SU-DHL-6 (cell line): ENCODE data around the gene INVS.

Experiments used
- H2AFZ ChIP-seq: fragments of 200-600 bp; sonication (generic); 2 replicates; pipeline ENCODE4 v1.6.1; 2014; ENCODE audit warnings: low read depth, mild to moderate bottlenecking, moderate library complexity, mixed read lengths, antibody characterized with exemption, low read length; ENCODE audit not compliant: severe bottlenecking
- H3F3A ChIP-seq: fragments of 200-600 bp; shearing (Covaris generic); 2 replicates; pipeline ENCODE4 v1.6.0; 2016; ENCODE audit warnings: antibody characterized with exemption, mild to moderate bottlenecking; ENCODE audit not compliant: insufficient read depth
- H3K27ac ChIP-seq: fragments of 200-600 bp; sonication (generic); 2 replicates; pipeline ENCODE4 v1.5.1; 2016; ENCODE audit warnings: low read depth, mild to moderate bottlenecking, low read length, moderate library complexity, mixed read lengths
- H3K27me3 ChIP-seq: fragments of 200-600 bp; sonication (generic), shearing (Covaris generic); 2 replicates; pipeline ENCODE4 v1.6.0; 2014; ENCODE audit warnings: mild to moderate bottlenecking, low read length
- H3K36me3 ChIP-seq: fragments of 200-600 bp; sonication (generic); 2 replicates; pipeline ENCODE4 v1.6.1; 2014; ENCODE audit warnings: mild to moderate bottlenecking, low read length, mixed read lengths
- H3K4me2 ChIP-seq: fragments of 300-600, 200-600 bp; shearing (Covaris generic), sonication (generic); 2 replicates; pipeline ENCODE4 v1.6.0; 2014; ENCODE audit warnings: low read length, low read depth, mild to moderate bottlenecking; ENCODE audit not compliant: poor library complexity, severe bottlenecking
- H3K4me3 ChIP-seq: fragments of 200-600 bp; sonication (generic); 2 replicates; pipeline ENCODE4 v1.5.1; 2014; ENCODE audit warnings: antibody characterized with exemption, low read length, mild to moderate bottlenecking, mixed read lengths; ENCODE audit not compliant: insufficient read depth, poor library complexity, severe bottlenecking
- H3K79me2 ChIP-seq: fragments of 200-600 bp; sonication (generic); 2 replicates; pipeline ENCODE4 v1.6.1; 2014; ENCODE audit warnings: mild to moderate bottlenecking, low read length, moderate library complexity; ENCODE audit not compliant: insufficient read depth
- H3K9ac ChIP-seq: fragments of 200-600 bp; sonication (generic); 2 replicates; pipeline ENCODE4 v1.7.0; 2014; ENCODE audit warnings: mild to moderate bottlenecking, low read length
- H3K9me2 ChIP-seq: fragments of 200-600 bp; sonication (generic); replicated peaks from 2 replicates; pipeline ENCODE4 v1.6.1; 2014; ENCODE audit warnings: low read length; ENCODE audit not compliant: insufficient read depth
- H3K9me3 ChIP-seq: fragments of 200-600 bp; sonication (generic); 2 replicates; pipeline ENCODE4 v1.6.1; 2014; ENCODE audit warnings: low read length, mixed read lengths; ENCODE audit not compliant: insufficient read depth
- H4K20me1 ChIP-seq: fragments of 200-600 bp; sonication (generic); 2 replicates; pipeline ENCODE4 v1.6.1; 2014; ENCODE audit warnings: low read depth, mild to moderate bottlenecking, antibody characterized with exemption, low read length, moderate library complexity, mixed read lengths
- CTCF ChIP-seq: fragments of 200-600 bp; sonication (generic); IDR thresholded peaks from one replicate; pipeline ENCODE4 v1.5.1; 2017; ENCODE audit warnings: antibody characterized with exemption, mild to moderate bottlenecking, low read length, moderate library complexity; ENCODE audit not compliant: insufficient read depth, poor library complexity, severe bottlenecking
- EZH2phosphoT487 ChIP-seq: fragments of 200-600 bp; sonication (generic), shearing (Covaris generic); conservative IDR thresholded peaks from 2 replicates; pipeline ENCODE4 v1.6.1; 2018; ENCODE audit warnings: mild to moderate bottlenecking, antibody characterized with exemption, low read length, moderate library complexity, mixed read lengths

The INVS gene

GRCh38 chr9:100296407-100296806, 197.4 kb downstream of the INVS start:
- Histone ChIP-seq H2AFZ (no peak overlapping the region), H3K9ac (no peak overlapping the region), H3K4me3 (no peak overlapping the region), H3K9me2 (no peaks in the 10 kb centered on the region), H4K20me1 (no peaks in the 10 kb centered on the region), H3K27me3 (no peaks in the 10 kb centered on the region), H3K4me2 (no peak overlapping the region), H3F3A (0 out of 2 replicates have a peak, but pooled peaks cover 5% of the 10 kb centered on the region), H3K79me2 (no peaks in the 10 kb centered on the region), H3K27ac (no peak overlapping the region), H3K36me3 (peaks cover 16% of the 10 kb centered on the region), H3K9me3 (no peaks in the 10 kb centered on the region)
- TF ChIP-seq EZH2phosphoT487 (no peak), CTCF (no peak)

GRCh38 chr9:100298378-100298777, 199.3 kb downstream of the INVS start:
- H3K36me3 ChIP-seq = peaks cover 24% of the 10 kb centered on the region
- H3K9me3 ChIP-seq = no peaks in the 10 kb centered on the region
- H3K9ac ChIP-seq = no peak overlapping the region
- H3K79me2 ChIP-seq = peaks cover 5% of the 10 kb centered on the region; the same call in 1 of the 2 replicates
- no peak overlapping the region for H3K27ac ChIP-seq
- H3K4me3 ChIP-seq = no peak overlapping the region
- H3K27me3 ChIP-seq = no peaks in the 10 kb centered on the region
- TF ChIP-seq EZH2phosphoT487 (no peak), CTCF (no peak)
- H4K20me1 ChIP-seq = no peaks in the 10 kb centered on the region
- H3K4me2 ChIP-seq = no peak overlapping the region
- H2AFZ ChIP-seq = no peak overlapping the region
- H3K9me2 ChIP-seq = no peaks in the 10 kb centered on the region
- H3F3A ChIP-seq = 0 out of 2 replicates have a peak, but pooled peaks cover 5% of the 10 kb centered on the region

- Histone ChIP-seq H3K79me2 (peaks cover 12% of the 10 kb centered on the region; the same call in 1 of the 2 replicates), H3K36me3 (peaks cover 52% of the 10 kb centered on the region), H3F3A (0 out of 2 replicates have a peak, but pooled peaks cover 5% of the 10 kb centered on the region), H3K4me3 (no peak overlapping the region), H3K9ac (no peak overlapping the region), H3K9me3 (no peaks in the 10 kb centered on the region), H3K27me3 (no peaks in the 10 kb centered on the region), H2AFZ (no peak overlapping the region), H3K9me2 (no peaks in the 10 kb centered on the region), H4K20me1 (no peaks in the 10 kb centered on the region), H3K27ac (no peak overlapping the region), H3K4me2 (no peak overlapping the region)
- no peak for TF ChIP-seq CTCF
- no peak for TF ChIP-seq EZH2phosphoT487
These were observed 204.7 kb downstream of the INVS start for GRCh38 chr9:100303747-100304146.
